Measurements from ENCODE around the gene FBLN7.

GRCh38 chr2:112162341-112162740, 24.2 kb downstream of the FBLN7 start:
- no peak for TF ChIP-seq CTCF (IDR thresholded peaks at IDR 0.05)
- no peak for TF ChIP-seq POLR2A (IDR thresholded peaks at IDR 0.05)
